ENCODE measurements around the gene MCM7. TPM values are rescaled to one million over a fixed set of nuclear protein-coding genes. Genes with fewer than 3 reads are reported as not detected.

MCM7 gene
- total RNA-seq, 1 experiment from 2014 or later = 387 TPM

DNA sequence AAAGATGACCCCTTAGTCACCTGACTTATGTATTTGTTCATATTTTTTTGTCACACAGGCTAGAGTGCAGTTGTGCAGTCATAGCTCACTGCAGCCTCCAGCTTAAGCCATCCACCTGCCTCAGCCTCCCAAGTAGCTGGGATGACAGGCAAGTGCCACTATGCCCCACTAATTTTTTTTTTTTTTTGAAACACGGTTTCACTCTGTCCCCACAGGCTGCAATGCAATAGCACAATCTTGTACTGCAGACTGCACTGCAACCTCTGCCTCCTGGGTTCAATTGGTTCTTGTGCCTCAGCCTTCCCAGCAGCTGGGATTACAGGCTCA lies 27.4 kb upstream of the MCM7 start (continued):
- TF ChIP-seq, protein P1, sequence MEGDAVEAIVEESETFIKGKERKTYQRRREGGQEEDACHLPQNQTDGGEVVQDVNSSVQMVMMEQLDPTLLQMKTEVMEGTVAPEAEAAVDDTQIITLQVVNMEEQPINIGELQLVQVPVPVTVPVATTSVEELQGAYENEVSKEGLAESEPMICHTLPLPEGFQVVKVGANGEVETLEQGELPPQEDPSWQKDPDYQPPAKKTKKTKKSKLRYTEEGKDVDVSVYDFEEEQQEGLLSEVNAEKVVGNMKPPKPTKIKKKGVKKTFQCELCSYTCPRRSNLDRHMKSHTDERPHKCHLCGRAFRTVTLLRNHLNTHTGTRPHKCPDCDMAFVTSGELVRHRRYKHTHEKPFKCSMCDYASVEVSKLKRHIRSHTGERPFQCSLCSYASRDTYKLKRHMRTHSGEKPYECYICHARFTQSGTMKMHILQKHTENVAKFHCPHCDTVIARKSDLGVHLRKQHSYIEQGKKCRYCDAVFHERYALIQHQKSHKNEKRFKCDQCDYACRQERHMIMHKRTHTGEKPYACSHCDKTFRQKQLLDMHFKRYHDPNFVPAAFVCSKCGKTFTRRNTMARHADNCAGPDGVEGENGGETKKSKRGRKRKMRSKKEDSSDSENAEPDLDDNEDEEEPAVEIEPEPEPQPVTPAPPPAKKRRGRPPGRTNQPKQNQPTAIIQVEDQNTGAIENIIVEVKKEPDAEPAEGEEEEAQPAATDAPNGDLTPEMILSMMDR (IDR thresholded peaks at IDR 0.05 in 2 of 3, conservative IDR thresholded peaks at IDR 0.05 in 1 of 3; ENCODE audit: borderline replicate concordance in 1 of 3, insufficient read depth in 1 of 3, low read depth in 2 of 3, low read length in 2 of 3) = no peak

DNA sequence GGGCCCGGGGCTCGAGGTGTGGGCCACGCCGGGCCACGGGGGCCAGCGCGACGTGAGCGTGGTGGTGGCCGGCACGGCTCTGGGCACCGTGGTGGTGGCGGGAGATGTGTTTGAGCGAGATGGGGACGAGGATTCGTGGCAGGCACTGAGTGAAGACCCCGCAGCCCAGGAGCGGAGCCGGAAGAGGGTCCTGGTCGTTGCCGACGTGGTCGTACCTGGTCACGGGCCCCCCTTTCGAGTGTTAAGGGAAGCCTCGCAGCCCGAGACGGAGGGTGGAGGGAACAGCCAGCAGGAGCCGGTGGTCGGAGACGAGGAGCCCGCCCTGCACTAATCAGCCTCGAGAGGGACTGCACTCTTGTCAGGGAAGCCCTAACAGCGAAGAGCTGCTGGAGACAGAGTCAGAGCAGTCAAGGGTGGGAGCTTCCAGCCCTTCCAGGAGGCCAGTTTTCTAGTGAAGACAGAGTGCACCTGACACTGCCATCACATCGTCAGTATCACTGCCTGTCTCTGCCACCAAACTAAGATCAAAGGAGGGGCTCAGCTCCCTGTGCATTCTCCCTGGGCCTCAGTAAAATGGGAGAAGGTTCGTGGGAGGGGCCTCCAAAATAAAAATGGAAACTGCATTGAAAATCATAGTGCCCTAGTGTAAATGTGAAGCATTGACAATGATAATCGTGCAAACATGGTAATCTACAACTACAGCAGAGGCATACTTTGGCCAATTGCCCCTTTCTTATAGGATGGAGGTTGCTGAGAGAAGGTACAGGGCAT lies 26.9 kb upstream of the MCM7 start:
- RAD21 ChIA-PET (ENCODE audit: low non-redundant PET in 1 of 2, low total read pairs in 2 of 2, uncharacterized antibody in 2 of 2, unreplicated experiment in 2 of 2) = no interaction called here
- CTCF ChIA-PET = no interaction called here
- TF ChIP-seq SIN3A (IDR thresholded peaks at IDR 0.05; ENCODE audit: low read depth) = no peak
- TF ChIP-seq ZFX (IDR thresholded peaks at IDR 0.05) = no peak
- no peak for TF ChIP-seq TCF7L2 (IDR thresholded peaks at IDR 0.05; ENCODE audit: borderline replicate concordance, extremely low read depth, insufficient read depth, insufficient read length)
- no peak for TF ChIP-seq CBX3 (IDR thresholded peaks at IDR 0.05; ENCODE audit: low read depth)
- no peak for TF ChIP-seq FOSL1 (IDR thresholded peaks at IDR 0.05; ENCODE audit: low read depth)
- no peak for TF ChIP-seq SP1 (IDR thresholded peaks at IDR 0.05; ENCODE audit: low read depth)
- no peak for TF ChIP-seq JUND (IDR thresholded peaks at IDR 0.05)
- TF ChIP-seq RAD21 (IDR thresholded peaks at IDR 0.05; ENCODE audit: low read depth) = no peak
- no peak for TF ChIP-seq EZH2 (IDR thresholded peaks at IDR 0.05)
- TF ChIP-seq, protein P2, sequence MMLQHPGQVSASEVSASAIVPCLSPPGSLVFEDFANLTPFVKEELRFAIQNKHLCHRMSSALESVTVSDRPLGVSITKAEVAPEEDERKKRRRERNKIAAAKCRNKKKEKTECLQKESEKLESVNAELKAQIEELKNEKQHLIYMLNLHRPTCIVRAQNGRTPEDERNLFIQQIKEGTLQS (IDR thresholded peaks at IDR 0.05) = no peak
- no peak for TF ChIP-seq EZH2phosphoT487 (IDR thresholded peaks at IDR 0.05; ENCODE audit: borderline replicate concordance)
- TF ChIP-seq, protein P1 (IDR thresholded peaks at IDR 0.05 in 2 of 3, conservative IDR thresholded peaks at IDR 0.05 in 1 of 3; ENCODE audit: borderline replicate concordance in 1 of 3, insufficient read depth in 1 of 3, low read depth in 2 of 3, low read length in 2 of 3) = no peak
- TF ChIP-seq ZNF274 (IDR thresholded peaks at IDR 0.05; ENCODE audit: low read depth, low read length) = no peak
- ATAC-seq (no peak), DNase-seq (ENCODE audit: low read depth, low spot score) (no peak)
- BruUV-seq (replicated peaks) = no TSS peak
- H3K9me2 ChIP-seq (ENCODE audit: insufficient read depth) = no peaks in the 10 kb centered on the region
- peak overlapping the region; percentile 98 for H3K9ac ChIP-seq (ENCODE audit: low read length)
- H3K27me3 ChIP-seq (ENCODE audit: insufficient read depth, low read length) = no peaks in the 10 kb centered on the region
- POLR2A ChIA-PET = interaction anchor here (0.9 to 1.4 kb wide), 3 partner anchors 21 to 208 kb away, joined by 3 to 4 read pairs (median 3); partner anchors contain the start of genes LAMTOR4 and TRIM4
- intact Hi-C loops (cut with micrococcal nuclease) = no loop called here
- H3K27ac ChIP-seq (ENCODE audit: low read depth, low read length) = peak overlapping the region; percentile 98; the same call in 1 of the 2 replicates
- peak overlapping the region; percentile 84 for H3K4me2 ChIP-seq (ENCODE audit: low read length)
- H3K4me1 ChIP-seq (ENCODE audit: control insufficient read depth in 1 of 2, insufficient read depth in 2 of 2, low read length in 2 of 2) = peaks cover 37 to 54% of the 10 kb centered on the region in 2 experiments
- no peaks in the 10 kb centered on the region for H3K36me3 ChIP-seq (ENCODE audit: control insufficient read depth in 1 of 2, insufficient read depth in 2 of 2, low read length in 2 of 2)
- peak overlapping the region; percentile 78 to 87 for H3K4me3 ChIP-seq (replicated peaks in 1 of 2; ENCODE audit: low read depth in 1 of 2, low read length in 2 of 2)
- no peaks in the 10 kb centered on the region for H3K9me3 ChIP-seq (ENCODE audit: control insufficient read depth in 1 of 2, insufficient read depth in 1 of 2, low read depth in 1 of 2, low read length in 2 of 2)
- no peak overlapping the region for H2AFZ ChIP-seq (ENCODE audit: low read depth, low read length, poor library complexity, severe bottlenecking)
- peaks cover 9% of the 10 kb centered on the region; the same call in 1 of the 2 replicates for H3K79me2 ChIP-seq (ENCODE audit: insufficient read depth, low read length)
- H4K20me1 ChIP-seq (ENCODE audit: insufficient read depth) = no peaks in the 10 kb centered on the region

Measured in HCT116 (cell line).